Naive B cell (primary cell): Measurements from ENCODE around the gene TOR1AIP1. TPM values are rescaled to one million over a fixed set of nuclear protein-coding genes. Genes with fewer than 3 reads are reported as not detected.
"Not testable (repeated sequence)": the region's sequence is repeated elsewhere in the genome, so short reads cannot be mapped to it uniquely, and the experiment has no call there.

ENCODE experiments used
- ATAC-seq, 2 donors: fragments of 150-1000 bp; cut with Tn5 transposase; 2 replicates each; pipeline ENCODE4 v1.10.0; 2021; ENCODE audit warnings: low read depth in 2 of 2, mild to moderate bottlenecking in 2 of 2, moderate library complexity in 2 of 2
- DNase-seq: peaks from one replicate; pipeline ENCODE4 v3.0.0; 2022
- H3K27ac Mint-ChIP-seq, 6 donors: one replicate each; pipeline ENCODE4 v1.8.0; 2020 to 2022; ENCODE audit warnings: mild to moderate bottlenecking in 6 of 6, mixed read lengths in 6 of 6, moderate library complexity in 5 of 6, inconsistent platforms in 2 of 6
- H3K27me3 Mint-ChIP-seq, 3 donors: one replicate each; pipeline ENCODE4 v1.8.0; 2021 to 2022; ENCODE audit warnings: mixed read lengths in 3 of 3, mild to moderate bottlenecking in 1 of 3
- H3K36me3 Mint-ChIP-seq, 2 donors: one replicate each; pipeline ENCODE4 v1.8.0; 2020 to 2022; ENCODE audit warnings: mixed read lengths in 2 of 2, inconsistent platforms in 1 of 2, mild to moderate bottlenecking in 1 of 2
- H3K4me1 Mint-ChIP-seq, 3 donors: one replicate each; pipeline ENCODE4 v1.8.0; 2020 to 2022; ENCODE audit warnings: mixed read lengths in 3 of 3, inconsistent platforms in 1 of 3, mild to moderate bottlenecking in 1 of 3, moderate library complexity in 1 of 3
- H3K4me3 Mint-ChIP-seq, 8 donors: one replicate each; pipeline ENCODE4 v1.8.0; 2020 to 2022; ENCODE audit warnings: mild to moderate bottlenecking in 8 of 8, mixed read lengths in 8 of 8, moderate library complexity in 8 of 8, inconsistent platforms in 2 of 8
- H3K9me3 Mint-ChIP-seq, 7 donors: one replicate each; pipeline ENCODE4 v1.8.0; 2020 to 2022; ENCODE audit warnings: mixed read lengths in 7 of 7, mild to moderate bottlenecking in 5 of 7, inconsistent platforms in 2 of 7, moderate library complexity in 1 of 7
- polyA plus RNA-seq, 6 donors: library from polyadenylated mRNA; unstranded; fragments of 300-500 nt; fragmentation: Illumina TruSeq; gene quantifications; one replicate each; pipeline ENCODE4 v1.2.3, GENCODE V29; 2021; ENCODE audit warnings: low read depth in 6 of 6

Gene TOR1AIP1, protein sequence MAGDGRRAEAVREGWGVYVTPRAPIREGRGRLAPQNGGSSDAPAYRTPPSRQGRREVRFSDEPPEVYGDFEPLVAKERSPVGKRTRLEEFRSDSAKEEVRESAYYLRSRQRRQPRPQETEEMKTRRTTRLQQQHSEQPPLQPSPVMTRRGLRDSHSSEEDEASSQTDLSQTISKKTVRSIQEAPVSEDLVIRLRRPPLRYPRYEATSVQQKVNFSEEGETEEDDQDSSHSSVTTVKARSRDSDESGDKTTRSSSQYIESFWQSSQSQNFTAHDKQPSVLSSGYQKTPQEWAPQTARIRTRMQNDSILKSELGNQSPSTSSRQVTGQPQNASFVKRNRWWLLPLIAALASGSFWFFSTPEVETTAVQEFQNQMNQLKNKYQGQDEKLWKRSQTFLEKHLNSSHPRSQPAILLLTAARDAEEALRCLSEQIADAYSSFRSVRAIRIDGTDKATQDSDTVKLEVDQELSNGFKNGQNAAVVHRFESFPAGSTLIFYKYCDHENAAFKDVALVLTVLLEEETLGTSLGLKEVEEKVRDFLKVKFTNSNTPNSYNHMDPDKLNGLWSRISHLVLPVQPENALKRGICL
- 10 to 100 TPM; 60.6 to 89.2 (median 71.2) TPM for polyA plus RNA-seq

DNA sequence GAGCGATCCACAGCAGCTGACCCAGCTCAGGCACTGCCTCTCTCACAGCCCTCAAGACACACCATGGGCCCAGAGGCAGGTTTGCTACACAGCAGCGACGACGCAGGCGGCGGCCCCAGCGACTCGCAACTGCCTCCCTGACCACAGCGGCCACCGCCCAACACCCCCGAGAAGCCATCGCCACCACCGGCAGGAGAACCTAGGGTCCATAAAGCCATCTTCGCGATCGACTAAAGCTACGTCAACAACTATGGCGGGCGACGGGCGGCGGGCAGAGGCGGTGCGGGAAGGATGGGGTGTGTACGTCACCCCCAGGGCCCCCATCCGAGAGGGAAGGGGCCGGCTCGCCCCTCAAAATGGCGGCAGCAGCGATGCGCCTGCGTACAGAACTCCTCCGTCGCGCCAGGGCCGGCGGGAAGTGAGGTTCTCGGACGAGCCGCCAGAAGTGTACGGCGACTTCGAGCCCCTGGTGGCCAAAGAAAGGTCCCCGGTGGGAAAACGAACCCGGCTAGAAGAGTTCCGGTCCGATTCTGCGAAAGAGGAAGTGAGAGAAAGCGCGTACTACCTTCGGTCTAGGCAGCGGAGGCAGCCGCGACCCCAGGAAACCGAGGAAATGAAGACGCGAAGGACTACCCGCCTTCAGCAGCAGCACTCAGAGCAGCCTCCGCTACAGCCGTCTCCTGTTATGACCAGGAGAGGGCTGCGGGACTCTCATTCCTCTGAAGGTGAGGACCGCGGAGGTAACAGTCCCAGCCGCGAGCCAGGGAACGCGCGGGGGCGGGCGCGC lies at the start of gene TOR1AIP1:
Gene TOR1AIP1, plus strand, starts transcription at position 33 of the 787 bp plus-strand sequence. Its CDS starts 218 bp downstream, at position 251.
- ATAC-seq (peak; percentile 73 to 74), DNase-seq (peak; percentile 99)
- Mint-ChIP-seq H3K27me3 (no peaks in the 10 kb centered on the region), H3K9me3 (no peaks in the 10 kb centered on the region), H3K27ac (peak within 1 kb of the TSS; percentile 99 to 100 (median 100)), H3K4me1 (peaks cover 24 to 52% (median 38%) of the 10 kb centered on the region in 3 donors), H3K4me3 (peak within 1 kb of the TSS; percentile 92 to 99 (median 96)), H3K36me3 (no peaks in the 10 kb centered on the region)

DNA sequence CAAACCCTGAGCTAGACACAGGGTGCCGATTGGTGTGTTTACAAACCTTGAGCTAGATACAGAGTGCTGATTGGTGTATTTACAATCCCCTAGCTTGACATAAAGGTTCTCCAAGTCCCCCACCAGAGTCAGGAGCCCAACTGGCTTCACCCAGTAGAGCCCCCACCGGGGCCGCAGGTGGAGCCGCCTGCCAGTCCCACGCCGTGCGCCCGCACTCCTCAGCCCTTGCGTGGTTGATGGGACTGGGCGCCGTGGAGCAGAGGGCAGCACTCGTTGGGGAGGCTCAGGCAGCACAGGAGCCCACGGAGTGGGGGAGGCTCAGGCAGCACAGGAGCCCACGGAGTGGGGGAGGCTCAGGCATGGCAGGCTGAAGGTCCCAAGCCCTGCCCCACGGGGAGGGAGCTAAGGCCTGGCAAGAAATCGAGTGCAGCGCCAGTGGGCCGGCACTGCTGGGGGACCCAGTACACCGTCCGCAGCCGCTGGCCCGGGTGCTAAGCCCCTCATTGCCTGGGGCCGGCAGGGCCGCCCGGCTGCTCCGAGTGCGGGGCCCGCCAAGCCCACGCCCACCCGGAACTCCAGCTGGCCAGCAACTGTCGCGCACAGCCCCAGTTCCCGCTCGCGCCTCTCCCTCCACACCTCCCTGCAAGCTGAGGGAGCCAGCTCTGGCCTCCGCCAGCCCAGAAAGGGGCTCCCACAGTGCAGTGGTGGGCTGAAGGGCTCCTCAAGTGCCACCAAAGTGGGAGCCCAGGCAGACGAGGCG lies 45.2 kb upstream of the TOR1AIP1 start:
- not testable (repeated sequence) for H3K27me3 Mint-ChIP-seq, H3K4me1 Mint-ChIP-seq, H3K9me3 Mint-ChIP-seq, DNase-seq, H3K4me3 Mint-ChIP-seq, ATAC-seq, H3K27ac Mint-ChIP-seq
- peaks cover 5 to 20% of the 10 kb centered on the region in 2 donors for H3K36me3 Mint-ChIP-seq

DNA sequence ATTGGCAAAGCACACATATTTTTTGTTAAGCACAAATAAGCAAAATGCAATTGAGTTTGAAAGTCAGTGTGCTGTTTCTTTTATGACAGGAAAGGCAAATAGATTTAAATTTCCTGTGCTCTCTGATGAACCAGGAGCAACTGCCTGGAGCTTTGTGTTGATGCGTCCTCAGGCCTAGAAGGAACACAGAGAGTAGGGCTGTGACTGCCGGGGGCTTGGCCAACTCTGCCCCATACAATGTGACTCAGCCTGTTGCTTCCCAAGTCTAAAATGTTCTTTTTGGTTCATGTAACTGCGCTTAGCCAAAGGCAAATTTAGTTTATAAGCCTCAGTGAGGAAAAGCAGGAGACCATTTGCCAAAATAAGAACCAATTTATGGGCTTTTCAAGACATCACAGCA lies 42.0 kb upstream of the TOR1AIP1 start:
- H3K4me1 Mint-ChIP-seq: no peaks in the 10 kb centered on the region
- H3K27ac Mint-ChIP-seq: no peak overlapping the region
- DNase-seq: no peak

DNA sequence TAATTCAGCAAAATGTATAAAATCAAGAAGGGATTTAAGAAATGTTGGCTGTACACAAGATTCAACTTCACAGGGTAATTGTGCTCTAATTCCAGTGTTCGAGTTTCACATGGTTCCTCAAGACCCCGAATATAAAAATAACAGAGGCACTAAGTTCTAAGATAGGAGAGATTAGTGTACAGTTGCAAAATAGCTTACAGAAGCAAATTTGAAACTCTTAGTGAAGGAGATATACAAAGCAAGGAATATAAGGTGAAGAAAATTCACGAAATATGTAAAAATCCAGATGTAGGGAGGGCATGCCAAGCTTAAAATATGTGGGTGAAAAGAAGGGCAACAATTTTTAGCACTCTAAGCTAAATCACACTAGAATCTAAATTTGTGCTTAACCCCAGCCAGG lies 33.9 kb upstream of the TOR1AIP1 start:
- Mint-ChIP-seq H3K4me1 (peaks cover 0 to 9% (median 0%) of the 10 kb centered on the region in 3 donors), H3K27me3 (no peaks in the 10 kb centered on the region), H3K9me3 (no peaks in the 10 kb centered on the region), H3K27ac (peak overlapping the region in 1 of 6 donors; percentile 24), H3K4me3 (no peak overlapping the region), H3K36me3 (peaks cover 18 to 23% of the 10 kb centered on the region in 2 donors)
- no peak for ATAC-seq
- DNase-seq: no peak

More for the DNA sequence above, 42.0 kb upstream of the TOR1AIP1 start:
- ATAC-seq: no peak
- Mint-ChIP-seq H3K27me3 (no peaks in the 10 kb centered on the region), H3K36me3 (peaks cover 5 to 20% of the 10 kb centered on the region in 2 donors), H3K4me3 (no peak overlapping the region), H3K9me3 (peaks cover 0 to 1% (median 0%) of the 10 kb centered on the region in 7 donors)

DNA sequence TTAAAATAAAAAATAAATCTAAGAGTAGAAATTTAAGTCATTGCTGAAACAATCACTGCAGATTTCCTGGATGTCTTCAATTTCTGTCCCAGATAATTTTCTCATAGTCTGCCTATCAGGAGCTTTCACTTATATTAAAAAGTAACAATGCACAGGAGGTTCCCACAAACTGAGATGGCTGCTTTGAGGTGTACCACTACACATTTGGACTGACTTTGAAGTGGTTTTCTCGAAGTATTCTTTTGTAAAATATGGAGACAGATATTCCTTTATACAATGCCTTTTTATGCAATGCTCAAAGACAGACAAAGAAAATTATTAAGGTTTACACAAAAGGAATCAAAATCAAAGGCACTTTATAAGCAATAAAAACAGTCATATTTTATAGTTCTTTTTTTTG lies 29.0 kb upstream of the TOR1AIP1 start:
- ATAC-seq: no peak

DNA sequence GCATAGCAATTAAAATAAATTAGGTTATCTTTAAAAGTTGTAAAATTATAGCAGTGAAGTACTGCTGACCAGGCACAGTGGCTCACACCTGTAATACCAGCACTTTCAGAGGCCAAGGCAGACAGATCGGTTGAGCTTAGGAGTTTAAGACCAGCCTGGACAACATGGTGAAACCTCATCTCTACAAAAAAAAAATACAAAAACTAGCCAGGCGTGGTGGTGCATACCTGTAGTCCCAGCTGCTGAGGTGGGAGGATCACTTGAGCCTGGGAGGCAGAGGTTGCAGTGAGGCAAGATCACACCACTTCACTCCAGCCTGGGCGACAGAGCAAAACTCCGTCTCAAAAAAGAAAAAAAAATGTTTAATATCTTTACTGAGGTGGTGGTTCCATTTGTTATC lies 26.3 kb upstream of the TOR1AIP1 start:
- H3K9me3 Mint-ChIP-seq, H3K4me3 Mint-ChIP-seq, H3K27me3 Mint-ChIP-seq, ATAC-seq, H3K27ac Mint-ChIP-seq, DNase-seq, H3K4me1 Mint-ChIP-seq: not testable (repeated sequence)
- H3K36me3 Mint-ChIP-seq: peaks cover 0 to 25% of the 10 kb centered on the region in 2 donors

More for the DNA sequence above, 29.0 kb upstream of the TOR1AIP1 start:
- Mint-ChIP-seq H3K36me3 (peaks cover 5 to 27% of the 10 kb centered on the region in 2 donors), H3K4me3 (no peak overlapping the region), H3K9me3 (no peaks in the 10 kb centered on the region), H3K27me3 (no peaks in the 10 kb centered on the region), H3K4me1 (peaks cover 0 to 9% (median 4%) of the 10 kb centered on the region in 3 donors), H3K27ac (no peak overlapping the region)
- DNase-seq: no peak

DNA sequence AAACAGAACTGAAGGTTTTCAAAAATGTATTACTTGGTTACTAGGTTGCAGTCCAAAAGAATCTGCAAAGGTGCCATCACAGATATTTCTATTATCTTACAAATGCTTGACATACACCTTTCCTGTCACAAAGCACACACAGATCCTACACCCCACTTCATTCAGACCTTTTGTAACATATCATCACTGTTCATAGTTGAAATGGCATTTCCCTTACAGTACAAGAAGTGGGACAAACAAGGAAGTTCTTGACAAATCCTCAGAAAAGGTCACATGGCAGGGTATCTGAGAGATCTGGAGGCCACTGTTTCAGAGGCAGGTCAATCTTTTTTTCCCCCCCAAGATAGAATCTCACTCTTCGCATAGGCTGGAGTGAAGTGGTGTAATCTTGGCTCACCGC lies 25.8 kb upstream of the TOR1AIP1 start:
- ATAC-seq (no peak), DNase-seq (no peak)
- Mint-ChIP-seq H3K27ac (no peak overlapping the region), H3K4me1 (peaks cover 4 to 9% (median 7%) of the 10 kb centered on the region in 3 donors), H3K36me3 (peaks cover 0 to 27% of the 10 kb centered on the region in 2 donors), H3K4me3 (no peak overlapping the region), H3K27me3 (no peaks in the 10 kb centered on the region), H3K9me3 (no peaks in the 10 kb centered on the region)

DNA sequence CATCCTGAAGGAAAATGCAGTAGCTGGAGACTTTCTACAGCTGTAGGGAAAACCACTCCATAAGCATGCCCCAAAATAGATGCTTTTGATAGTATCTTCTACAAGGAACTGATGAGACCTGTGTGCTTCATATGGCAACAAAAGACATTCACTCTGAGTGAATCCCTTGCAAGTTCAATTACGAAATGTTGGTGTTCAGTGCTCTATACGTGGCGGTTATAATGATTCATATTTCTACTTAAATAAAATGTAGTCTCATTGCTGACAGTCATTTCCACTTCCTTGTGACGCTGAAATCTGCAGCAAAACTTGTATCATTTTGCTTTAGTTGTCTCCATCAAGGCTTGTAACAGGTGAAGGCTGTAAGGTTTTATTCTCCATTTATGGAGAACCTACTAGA lies 25.1 kb upstream of the TOR1AIP1 start:
- ATAC-seq (no peak), DNase-seq (no peak)
- no peak overlapping the region for H3K27ac Mint-ChIP-seq
- no peaks in the 10 kb centered on the region for H3K27me3 Mint-ChIP-seq
- peaks cover 0 to 27% of the 10 kb centered on the region in 2 donors for H3K36me3 Mint-ChIP-seq
- peaks cover 4 to 7% (median 6%) of the 10 kb centered on the region in 3 donors for H3K4me1 Mint-ChIP-seq
- no peaks in the 10 kb centered on the region for H3K9me3 Mint-ChIP-seq
- H3K4me3 Mint-ChIP-seq: no peak overlapping the region

DNA sequence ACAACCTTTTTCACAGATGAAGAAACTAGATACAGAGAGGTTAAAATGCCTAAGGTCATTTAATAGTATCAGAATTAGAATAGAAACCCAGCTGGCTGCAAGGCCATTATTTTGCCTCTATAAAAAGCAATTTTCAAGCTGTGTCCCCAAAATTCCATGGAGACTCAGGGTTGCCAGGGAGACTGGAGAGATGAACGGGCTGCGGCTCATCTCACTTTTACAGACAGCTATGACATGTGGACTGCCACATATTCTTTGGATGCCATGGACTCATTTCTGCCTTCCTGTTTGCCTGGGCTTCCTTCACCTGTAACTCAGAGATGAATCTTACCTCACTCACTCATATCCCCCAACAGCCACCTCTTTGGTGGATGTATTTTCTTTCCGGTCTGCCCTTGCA lies 21.4 kb upstream of the TOR1AIP1 start:
- Mint-ChIP-seq H3K4me1 (peaks cover 0 to 4% (median 3%) of the 10 kb centered on the region in 3 donors), H3K4me3 (no peak overlapping the region), H3K36me3 (peaks cover 0 to 15% of the 10 kb centered on the region in 2 donors), H3K27me3 (no peaks in the 10 kb centered on the region), H3K9me3 (no peaks in the 10 kb centered on the region), H3K27ac (no peak overlapping the region)
- DNase-seq (no peak), ATAC-seq (no peak)

DNA sequence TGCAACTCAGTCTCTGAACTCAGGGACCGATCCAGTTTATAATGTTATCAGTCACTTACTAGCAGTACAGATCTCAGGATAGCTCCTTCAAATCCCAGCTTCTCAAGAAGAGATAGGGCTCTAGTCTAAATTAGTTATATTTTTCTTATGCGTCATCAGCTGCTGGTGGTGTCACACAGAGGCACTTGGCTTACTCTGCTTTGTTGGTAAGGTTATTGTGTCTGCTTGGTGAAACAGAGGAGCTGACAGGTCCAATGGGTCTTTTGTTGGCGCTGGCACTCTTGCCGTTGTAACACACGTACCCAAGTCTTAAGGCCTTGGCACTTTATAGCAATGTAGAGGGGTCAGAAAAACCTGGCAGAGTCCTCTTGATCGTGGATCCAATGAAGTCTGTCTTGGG lies 16.7 kb upstream of the TOR1AIP1 start:
- H3K36me3 Mint-ChIP-seq: peaks cover 0 to 3% of the 10 kb centered on the region in 2 donors
- no peak overlapping the region for H3K27ac Mint-ChIP-seq
- peaks cover 3 to 14% (median 7%) of the 10 kb centered on the region in 3 donors for H3K4me1 Mint-ChIP-seq
- H3K9me3 Mint-ChIP-seq: no peaks in the 10 kb centered on the region
- H3K4me3 Mint-ChIP-seq: no peak overlapping the region
- ATAC-seq: no peak
- DNase-seq: no peak
- no peaks in the 10 kb centered on the region for H3K27me3 Mint-ChIP-seq

DNA sequence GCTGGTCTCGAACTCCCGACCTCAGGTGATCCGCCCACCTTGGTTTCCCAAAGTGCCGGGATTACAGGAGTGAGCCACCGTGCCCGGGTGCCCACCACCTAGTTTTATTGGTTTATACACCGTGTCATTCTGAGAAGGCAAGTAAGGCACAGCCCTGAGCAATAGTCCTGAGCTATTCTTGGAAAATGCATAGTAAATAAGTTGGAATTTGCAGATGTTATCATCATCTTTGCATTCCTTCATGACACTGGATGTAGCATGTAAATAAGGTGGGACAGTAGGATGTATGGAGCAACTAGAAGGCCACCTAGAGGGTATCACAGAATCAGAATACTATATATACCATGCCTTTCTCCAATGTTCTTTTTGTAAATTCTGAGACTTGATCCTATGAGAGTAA lies 15.5 kb upstream of the TOR1AIP1 start:
- no peaks in the 10 kb centered on the region for H3K9me3 Mint-ChIP-seq
- ATAC-seq: no peak
- DNase-seq: no peak
- no peak overlapping the region for H3K27ac Mint-ChIP-seq
- H3K36me3 Mint-ChIP-seq: no peaks in the 10 kb centered on the region
- H3K4me3 Mint-ChIP-seq: no peak overlapping the region
- no peaks in the 10 kb centered on the region for H3K27me3 Mint-ChIP-seq
- peaks cover 0 to 19% (median 18%) of the 10 kb centered on the region in 3 donors for H3K4me1 Mint-ChIP-seq

DNA sequence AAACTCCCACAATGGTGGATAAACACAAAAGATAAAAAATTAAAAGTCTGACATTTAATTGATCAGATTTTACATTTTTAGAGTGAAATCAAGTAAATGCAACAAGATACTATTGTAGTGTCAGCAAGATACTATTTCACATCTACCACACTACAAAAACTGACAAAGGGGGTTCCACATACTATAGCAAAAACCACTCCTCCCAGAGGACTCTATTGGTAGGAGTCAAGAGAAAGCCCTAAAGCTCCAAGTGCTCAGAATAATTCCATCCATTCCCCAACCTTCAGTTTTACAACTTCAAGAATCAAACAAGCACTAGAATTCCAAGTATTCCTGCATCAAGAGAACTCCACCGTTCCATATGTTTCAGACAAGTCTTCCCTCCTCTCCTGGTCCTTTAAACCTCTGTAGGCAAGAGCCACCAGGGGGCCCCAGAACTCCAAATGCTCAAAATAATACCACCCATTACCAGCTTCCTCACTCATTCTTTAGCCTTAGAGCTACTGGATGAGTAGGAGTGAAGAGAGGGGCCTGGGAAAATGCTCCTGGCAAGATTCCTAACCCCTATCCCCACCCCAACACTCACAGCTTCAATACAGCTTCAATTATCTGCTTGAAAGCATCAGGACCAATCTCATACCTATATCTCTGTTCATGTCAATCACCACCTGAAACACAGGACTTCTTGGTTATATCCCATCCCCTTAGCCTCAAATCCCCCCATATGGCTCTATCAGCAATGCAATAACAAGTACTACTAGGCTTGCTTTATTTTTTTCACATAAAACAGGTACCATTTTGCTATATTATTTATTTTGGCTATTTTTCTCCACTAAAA lies 14.4 kb upstream of the TOR1AIP1 start:
- Mint-ChIP-seq H3K27me3 (no peaks in the 10 kb centered on the region), H3K4me3 (no peak overlapping the region), H3K9me3 (no peaks in the 10 kb centered on the region), H3K4me1 (peaks cover 5 to 26% (median 25%) of the 10 kb centered on the region in 3 donors), H3K27ac (peak overlapping the region in 3 of 6 donors; percentile 39 to 71 (median 56)), H3K36me3 (no peaks in the 10 kb centered on the region)
- DNase-seq: peak; percentile 44
- ATAC-seq: peak; percentile 61 to 76
